Aortic smooth muscle cell (primary cell): ENCODE results near the gene FAR1. TPM values are rescaled to one million over a fixed set of nuclear protein-coding genes. Genes with fewer than 3 reads are reported as not detected.

Experiments used
- total RNA-seq: library from RNA; depleted of rRNA; stranded (reverse); fragments of >200 nt; gene quantifications from 2 replicates; pipeline ENCODE4 v1.2.3, GENCODE V29; 2014

Gene FAR1, protein sequence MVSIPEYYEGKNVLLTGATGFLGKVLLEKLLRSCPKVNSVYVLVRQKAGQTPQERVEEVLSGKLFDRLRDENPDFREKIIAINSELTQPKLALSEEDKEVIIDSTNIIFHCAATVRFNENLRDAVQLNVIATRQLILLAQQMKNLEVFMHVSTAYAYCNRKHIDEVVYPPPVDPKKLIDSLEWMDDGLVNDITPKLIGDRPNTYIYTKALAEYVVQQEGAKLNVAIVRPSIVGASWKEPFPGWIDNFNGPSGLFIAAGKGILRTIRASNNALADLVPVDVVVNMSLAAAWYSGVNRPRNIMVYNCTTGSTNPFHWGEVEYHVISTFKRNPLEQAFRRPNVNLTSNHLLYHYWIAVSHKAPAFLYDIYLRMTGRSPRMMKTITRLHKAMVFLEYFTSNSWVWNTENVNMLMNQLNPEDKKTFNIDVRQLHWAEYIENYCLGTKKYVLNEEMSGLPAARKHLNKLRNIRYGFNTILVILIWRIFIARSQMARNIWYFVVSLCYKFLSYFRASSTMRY
- total RNA-seq = 56.3 and 58.0 TPM in 2 replicates

GRCh38 chr11:13668102-13668956 is at the start of gene FAR1:
TSS of gene FAR1 (plus strand) at chr11:13668668. CDS start at chr11:13694766, 26,098 bp downstream.

Other genes starting within 250 kb of the FAR1 start
- gene BTBD10, start 205.4 kb upstream of the FAR1 start, total RNA-seq = 66.6 and 71.4 TPM in 2 replicates
- not detected in 2 replicates for gene PTH, start 172.7 kb upstream of the FAR1 start, total RNA-seq